Measurements from ENCODE around the gene DCC.

DNA sequence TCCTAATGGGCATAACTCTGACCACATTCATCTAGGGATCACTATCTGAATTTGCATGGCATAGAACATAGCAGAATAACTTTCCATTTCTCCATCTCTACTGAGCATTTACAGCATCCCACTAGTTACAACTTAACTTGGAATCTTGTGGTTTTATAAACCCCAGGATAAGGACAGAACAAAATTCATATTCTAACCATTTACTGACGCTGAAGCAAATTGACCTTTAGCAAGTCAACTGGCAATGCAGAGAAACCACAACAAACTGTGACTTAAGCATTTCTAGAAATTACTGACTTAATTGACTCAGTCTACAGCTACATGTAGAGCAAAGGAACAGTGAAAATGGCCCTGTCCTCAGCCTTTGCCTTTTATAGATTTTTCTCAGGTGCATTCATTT, 61.2 kb downstream of the DCC start:
- TF ChIP-seq EZH2 (IDR thresholded peaks at IDR 0.05; ENCODE audit: low read length) = no peak
- TF ChIP-seq, protein P1, sequence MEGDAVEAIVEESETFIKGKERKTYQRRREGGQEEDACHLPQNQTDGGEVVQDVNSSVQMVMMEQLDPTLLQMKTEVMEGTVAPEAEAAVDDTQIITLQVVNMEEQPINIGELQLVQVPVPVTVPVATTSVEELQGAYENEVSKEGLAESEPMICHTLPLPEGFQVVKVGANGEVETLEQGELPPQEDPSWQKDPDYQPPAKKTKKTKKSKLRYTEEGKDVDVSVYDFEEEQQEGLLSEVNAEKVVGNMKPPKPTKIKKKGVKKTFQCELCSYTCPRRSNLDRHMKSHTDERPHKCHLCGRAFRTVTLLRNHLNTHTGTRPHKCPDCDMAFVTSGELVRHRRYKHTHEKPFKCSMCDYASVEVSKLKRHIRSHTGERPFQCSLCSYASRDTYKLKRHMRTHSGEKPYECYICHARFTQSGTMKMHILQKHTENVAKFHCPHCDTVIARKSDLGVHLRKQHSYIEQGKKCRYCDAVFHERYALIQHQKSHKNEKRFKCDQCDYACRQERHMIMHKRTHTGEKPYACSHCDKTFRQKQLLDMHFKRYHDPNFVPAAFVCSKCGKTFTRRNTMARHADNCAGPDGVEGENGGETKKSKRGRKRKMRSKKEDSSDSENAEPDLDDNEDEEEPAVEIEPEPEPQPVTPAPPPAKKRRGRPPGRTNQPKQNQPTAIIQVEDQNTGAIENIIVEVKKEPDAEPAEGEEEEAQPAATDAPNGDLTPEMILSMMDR (optimal IDR thresholded peaks at IDR 0.05 in 1 of 3, IDR thresholded peaks at IDR 0.05 in 1 of 3, conservative IDR thresholded peaks at IDR 0.05 in 1 of 3; ENCODE audit: extremely low read depth in 1 of 3, insufficient read depth in 2 of 3, low read length in 3 of 3) = no peak

Data from keratinocyte (primary cell).